Ovary (tissue), 3 donors: ENCODE measurements around the gene SERAC1.

Experiments
- EP300 ChIP-seq: sonication (generic); formaldehyde crosslinking; IDR thresholded peaks from one replicate; pipeline ENCODE4 v1.6.1; 2017; ENCODE audit warnings: antibody characterized with exemption
- POLR2A ChIP-seq: fragments of 450-650 bp; IDR thresholded peaks from one replicate; pipeline ENCODE4 v1.6.1; 2017; ENCODE audit warnings: antibody characterized with exemption, mild to moderate bottlenecking, moderate library complexity
- TF ChIP-seq, protein P1 (sequence below), 3 donors: fragments of 450-650 bp in 2 of 3; fragments of 200-600 bp in 1 of 3; IDR thresholded peaks; one replicate each; pipeline versions ENCODE4 v1.5.1 to v1.8.0; 2016 to 2022; ENCODE audit warnings: antibody characterized with exemption in 3 of 3, mild to moderate bottlenecking in 1 of 3
- donor health status: DM: no; HTN: no; CAD: no.

DNA sequence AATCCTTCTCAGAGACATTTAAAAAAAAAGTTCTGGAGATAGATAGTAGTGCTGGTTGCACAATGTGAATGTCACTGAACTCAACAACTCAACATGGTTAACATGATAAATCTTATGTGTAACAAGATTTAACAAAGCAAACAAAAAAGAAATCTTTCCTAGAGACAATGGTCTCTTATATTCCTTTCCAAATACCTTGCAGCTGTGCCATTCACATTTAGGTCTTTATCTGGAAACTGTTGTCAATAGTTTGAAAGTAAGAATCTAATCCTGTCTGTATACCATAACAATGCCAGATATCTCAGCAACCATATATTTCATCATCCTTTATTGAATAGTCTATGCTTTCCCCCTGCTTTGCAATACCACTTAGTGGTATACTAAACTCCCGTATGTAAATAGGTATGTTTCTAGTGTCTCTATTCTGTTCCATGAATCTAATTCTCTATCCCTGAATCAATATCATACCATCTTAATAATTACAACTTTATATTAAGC, 2.1 kb downstream of the SERAC1 start:
- TF ChIP-seq, protein P1, sequence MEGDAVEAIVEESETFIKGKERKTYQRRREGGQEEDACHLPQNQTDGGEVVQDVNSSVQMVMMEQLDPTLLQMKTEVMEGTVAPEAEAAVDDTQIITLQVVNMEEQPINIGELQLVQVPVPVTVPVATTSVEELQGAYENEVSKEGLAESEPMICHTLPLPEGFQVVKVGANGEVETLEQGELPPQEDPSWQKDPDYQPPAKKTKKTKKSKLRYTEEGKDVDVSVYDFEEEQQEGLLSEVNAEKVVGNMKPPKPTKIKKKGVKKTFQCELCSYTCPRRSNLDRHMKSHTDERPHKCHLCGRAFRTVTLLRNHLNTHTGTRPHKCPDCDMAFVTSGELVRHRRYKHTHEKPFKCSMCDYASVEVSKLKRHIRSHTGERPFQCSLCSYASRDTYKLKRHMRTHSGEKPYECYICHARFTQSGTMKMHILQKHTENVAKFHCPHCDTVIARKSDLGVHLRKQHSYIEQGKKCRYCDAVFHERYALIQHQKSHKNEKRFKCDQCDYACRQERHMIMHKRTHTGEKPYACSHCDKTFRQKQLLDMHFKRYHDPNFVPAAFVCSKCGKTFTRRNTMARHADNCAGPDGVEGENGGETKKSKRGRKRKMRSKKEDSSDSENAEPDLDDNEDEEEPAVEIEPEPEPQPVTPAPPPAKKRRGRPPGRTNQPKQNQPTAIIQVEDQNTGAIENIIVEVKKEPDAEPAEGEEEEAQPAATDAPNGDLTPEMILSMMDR (IDR thresholded peaks at IDR 0.05): no peak
- TF ChIP-seq POLR2A: no peak
- no peak for TF ChIP-seq EP300
